CD14-positive monocyte (primary cell): ENCODE data around the gene SBF2. TPM values are rescaled to one million over a fixed set of nuclear protein-coding genes. Genes with fewer than 3 reads are reported as not detected.

Source experiments
- DNase-seq, 3 donors: peaks; one replicate each; pipeline ENCODE4 v3.0.0-alpha.2; 2011 to 2022
- H2AFZ ChIP-seq: 2 replicates; pipeline ENCODE4 v1.6.0; 2012; ENCODE audit warnings: mild to moderate bottlenecking, low read depth, low read length, inconsistent platforms; ENCODE audit not compliant: insufficient read depth, poor library complexity, severe bottlenecking
- H3K27ac ChIP-seq, 2 donors: 1 replicate in 1 of 2; 2 replicates in 1 of 2; pipeline ENCODE4 v1.5.1; 2012 to 2013; ENCODE audit warnings: low read length in 2 of 2, control low read depth in 1 of 2, inconsistent platforms in 1 of 2, low read depth in 1 of 2, mild to moderate bottlenecking in 1 of 2
- H3K27me3 ChIP-seq, 2 donors: one replicate each; pipeline versions ENCODE4 v1.6.0 to v1.6.1; 2011 to 2013; ENCODE audit warnings: low read length in 2 of 2; ENCODE audit not compliant: control insufficient read depth in 2 of 2, insufficient read depth in 2 of 2
- H3K36me3 ChIP-seq, 2 donors: replicated peaks in 1 of 2; 1 replicate in 1 of 2; 2 replicates in 1 of 2; pipeline versions ENCODE4 v1.5.1 to v1.6.1; 2012 to 2013; ENCODE audit warnings: low read length in 2 of 2, control low read depth in 1 of 2, inconsistent platforms in 1 of 2, mild to moderate bottlenecking in 1 of 2; ENCODE audit not compliant: insufficient read depth in 2 of 2, control insufficient read depth in 1 of 2
- H3K4me1 ChIP-seq, 2 donors: 1 replicate in 1 of 2; 2 replicates in 1 of 2; pipeline versions ENCODE4 v1.5.1 to v1.6.1; 2012 to 2013; ENCODE audit warnings: low read length in 2 of 2, control low read depth in 1 of 2, inconsistent platforms in 1 of 2, mild to moderate bottlenecking in 1 of 2, moderate library complexity in 1 of 2; ENCODE audit not compliant: insufficient read depth in 2 of 2, control insufficient read depth in 1 of 2
- H3K4me2 ChIP-seq: replicated peaks from 2 replicates; pipeline ENCODE3; 2012; ENCODE audit warnings: low read length, moderate library complexity, mild to moderate bottlenecking; ENCODE audit not compliant: poor library complexity, severe bottlenecking; ENCODE audit errors: extremely low read depth
- H3K4me3 ChIP-seq, 3 experiments: fragments of 200-600 bp in 1 of 3; sonication (generic) in 1 of 3; replicated peaks in 1 of 3; 1 replicate in 2 of 3; 2 replicates in 1 of 3; pipeline ENCODE4 v1.5.1; 2011 to 2013; ENCODE audit warnings: low read length in 3 of 3, mild to moderate bottlenecking in 3 of 3, control low read depth in 2 of 3, low read depth in 2 of 3, inconsistent platforms in 1 of 3, moderate library complexity in 1 of 3
- H3K79me2 ChIP-seq: 2 replicates; pipeline ENCODE4 v1.6.0; 2012; ENCODE audit warnings: mild to moderate bottlenecking, control low read depth, inconsistent platforms, low read length, moderate library complexity; ENCODE audit not compliant: insufficient read depth
- H3K9ac ChIP-seq: 2 replicates; pipeline ENCODE4 v1.6.0; 2017; ENCODE audit warnings: low read length, mild to moderate bottlenecking; ENCODE audit not compliant: insufficient read depth, poor library complexity, severe bottlenecking
- H3K9me3 ChIP-seq, 2 donors: replicated peaks in 1 of 2; 1 replicate in 1 of 2; 2 replicates in 1 of 2; pipeline versions ENCODE4 v1.5.1 to v1.6.1; 2012 to 2013; ENCODE audit warnings: low read length in 2 of 2, control low read depth in 1 of 2; ENCODE audit not compliant: control insufficient read depth in 1 of 2, insufficient read depth in 1 of 2
- H4K20me1 ChIP-seq: 2 replicates; pipeline ENCODE4 v1.6.0; 2012; ENCODE audit warnings: mild to moderate bottlenecking, low read length, control low read depth, moderate library complexity; ENCODE audit not compliant: insufficient read depth
- H3K27ac Mint-ChIP-seq, 7 donors: one replicate each; pipeline ENCODE4 v1.8.0; 2020; ENCODE audit warnings: mild to moderate bottlenecking in 7 of 7, mixed read lengths in 7 of 7, moderate library complexity in 6 of 7, inconsistent platforms in 2 of 7
- H3K27me3 Mint-ChIP-seq, 3 donors: one replicate each; pipeline ENCODE4 v1.8.0; 2021 to 2022; ENCODE audit warnings: low read depth in 3 of 3, mild to moderate bottlenecking in 3 of 3, mixed read lengths in 3 of 3, moderate library complexity in 3 of 3, inconsistent platforms in 1 of 3
- H3K36me3 Mint-ChIP-seq, 2 donors: one replicate each; pipeline ENCODE4 v1.8.0; 2020; ENCODE audit warnings: mixed read lengths in 2 of 2, inconsistent platforms in 1 of 2, mild to moderate bottlenecking in 1 of 2
- H3K4me1 Mint-ChIP-seq: one replicate; pipeline ENCODE4 v1.8.0; 2020; ENCODE audit warnings: mild to moderate bottlenecking, mixed read lengths
- H3K4me3 Mint-ChIP-seq, 2 donors: one replicate each; pipeline ENCODE4 v1.8.0; 2020; ENCODE audit warnings: mild to moderate bottlenecking in 2 of 2, mixed read lengths in 2 of 2, moderate library complexity in 1 of 2
- H3K9me3 Mint-ChIP-seq, 7 donors: one replicate each; pipeline ENCODE4 v1.8.0; 2020 to 2022; ENCODE audit warnings: mixed read lengths in 7 of 7, mild to moderate bottlenecking in 6 of 7, moderate library complexity in 6 of 7, inconsistent platforms in 2 of 7
- CTCF ChIP-seq: fragments of 200-600 bp; IDR thresholded peaks from one replicate; pipeline ENCODE4 v1.8.0; 2022; ENCODE audit warnings: antibody characterized with exemption, mild to moderate bottlenecking
- WGBS: methylation state at CpG from one replicate; pipeline ENCODE4 v1.1.5; 2013; ENCODE audit warnings: missing lambda C conversion rate; ENCODE audit not compliant: insufficient coverage; 5-methylcytosine and 5-hydroxymethylcytosine counted together
- intact Hi-C, 2 donors: fragments of 100-400 bp; cut with micrococcal nuclease; formaldehyde crosslinking; loops; one replicate each; pipeline versions ENCODE4 v1.15.0 to v1.15.1; 2023
- polyA plus RNA-seq, 3 donors: library from polyadenylated mRNA; depleted of rRNA in 1 of 3; unstranded in 2 of 3; stranded (reverse) in 1 of 3; fragments of 300-500 nt in 2 of 3; fragments of >200 nt in 1 of 3; fragmentation: Illumina TruSeq in 2 of 3; gene quantifications; 1 replicate in 2 of 3; 2 replicates in 1 of 3; pipeline ENCODE4 v1.2.3, GENCODE V29; 2012 to 2021

SBF2 gene
- polyA plus RNA-seq, 3 donors: 8.9 to 30.7 (median 16.4) TPM

GRCh38 chr11:9855579-9856287, 438.3 kb downstream of the SBF2 start:
- Histone ChIP-seq H3K4me2 (no peak overlapping the region), H4K20me1 (no peaks in the 10 kb centered on the region), H3K27ac (no peak overlapping the region), H3K4me1 (no peaks in the 10 kb centered on the region), H3K36me3 (peaks cover 36 to 77% of the 10 kb centered on the region in 2 donors), H3K27me3 (no peaks in the 10 kb centered on the region), H3K79me2 (no peaks in the 10 kb centered on the region), H3K9me3 (no peaks in the 10 kb centered on the region), H2AFZ (no peak overlapping the region), H3K4me3 (no peak overlapping the region), H3K9ac (no peak overlapping the region)
- Mint-ChIP-seq H3K9me3 (no peaks in the 10 kb centered on the region), H3K27ac (no peak overlapping the region), H3K27me3 (no peaks in the 10 kb centered on the region), H3K4me3 (no peak overlapping the region), H3K36me3 (peaks cover 22 to 27% of the 10 kb centered on the region in 2 donors), H3K4me1 (no peaks in the 10 kb centered on the region)
- intact Hi-C loops: loop anchor here in 1 of 2 donors (5.0 kb wide), 1 partner anchor 472 kb away; no protein-coding TSS in a partner anchor
- 96% methylated on average over 2 of the region's 2 CpGs for WGBS
- TF ChIP-seq CTCF: no peak
- no peak for DNase-seq

- no peak overlapping the region for H3K4me3 ChIP-seq
- no peak overlapping the region for H3K27ac Mint-ChIP-seq
- H3K4me2 ChIP-seq: no peak overlapping the region
- no peaks in the 10 kb centered on the region for H3K9me3 ChIP-seq
- DNase-seq: no peak
- no peaks in the 10 kb centered on the region for H3K79me2 ChIP-seq
- TF ChIP-seq CTCF: no peak
- no peak overlapping the region for H3K4me3 Mint-ChIP-seq
- peaks cover 30 to 39% of the 10 kb centered on the region in 2 donors for H3K36me3 Mint-ChIP-seq
- H3K9me3 Mint-ChIP-seq: no peaks in the 10 kb centered on the region
- peaks cover 9% of the 10 kb centered on the region for H3K4me1 Mint-ChIP-seq
- H3K36me3 ChIP-seq: peaks cover 38 to 87% of the 10 kb centered on the region in 2 donors
- no peak overlapping the region for H3K9ac ChIP-seq
- no peak overlapping the region for H2AFZ ChIP-seq
- no peaks in the 10 kb centered on the region for H3K4me1 ChIP-seq
- H3K27ac ChIP-seq: no peak overlapping the region
- intact Hi-C loops: no loop called here
- H4K20me1 ChIP-seq: no peaks in the 10 kb centered on the region
- H3K27me3 ChIP-seq: no peaks in the 10 kb centered on the region
- no CpG with 5 or more reads among the region's 1 CpG for WGBS
- peaks cover 0 to 3% (median 0%) of the 10 kb centered on the region in 3 donors for H3K27me3 Mint-ChIP-seq
Measured at GRCh38 chr11:9853929-9854552, 440.0 kb downstream of the SBF2 start.
